Hematopoietic multipotent progenitor cell treated with erythropoietin and hydrocortisone succinate and interleukin-3 and kit ligand, for 6 days (in vitro differentiated cells): Measurements from ENCODE around the gene NR2F1.

Experiments
- DNase-seq: peaks from one replicate; pipeline ENCODE4 v3.0.0-alpha.2; 2015

Gene NR2F1

DNA sequence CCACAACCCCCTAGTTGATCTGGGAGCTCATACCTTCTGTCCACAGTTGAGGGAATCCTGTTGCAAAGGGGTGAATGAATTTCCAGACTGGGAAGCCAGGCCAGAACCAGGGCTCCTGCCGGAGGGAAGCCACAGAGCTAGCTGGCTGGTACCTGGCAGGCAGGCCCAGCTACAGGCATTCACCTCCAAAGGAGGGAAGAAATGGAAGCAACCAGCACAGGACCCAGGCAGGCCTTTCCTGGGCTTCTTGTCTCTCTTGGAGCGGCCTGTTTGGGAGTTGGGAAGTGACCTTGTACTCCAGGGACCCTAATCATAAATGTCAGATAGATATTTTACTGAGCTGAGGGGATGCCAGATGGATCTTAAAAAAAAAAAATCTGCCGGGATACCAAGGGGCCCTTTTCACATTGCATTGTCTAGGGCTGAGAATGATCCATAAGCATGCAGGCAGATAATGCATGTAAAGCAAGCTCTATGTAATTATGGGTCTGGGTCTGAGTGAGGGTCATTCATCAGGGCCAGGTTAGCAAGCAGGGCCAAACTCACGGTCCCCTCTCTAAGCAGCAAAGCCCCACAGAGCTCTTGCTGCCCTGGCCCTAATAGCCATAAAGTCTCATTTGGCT is 8.4 kb downstream of the NR2F1 start:
- DNase-seq: no peak

DNA sequence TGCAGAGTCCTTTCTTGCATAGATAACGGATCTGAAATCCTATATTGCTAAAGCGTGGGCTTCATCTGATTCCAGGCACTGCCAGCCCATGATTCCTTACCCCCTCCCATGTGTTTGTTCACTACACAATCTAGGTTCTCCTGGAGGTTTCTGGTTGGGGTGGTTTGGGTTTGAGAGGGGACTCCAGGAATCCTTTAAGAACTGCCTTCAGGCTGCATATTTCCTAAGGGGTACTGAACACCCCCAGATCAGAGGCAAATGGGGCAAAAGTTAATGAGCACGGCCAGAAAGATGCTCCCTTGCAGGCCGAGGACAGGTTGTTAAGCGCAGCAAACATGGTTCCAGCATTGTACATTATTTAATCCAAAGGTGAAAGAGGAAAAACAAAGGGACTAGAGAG is 9.9 kb downstream of the NR2F1 start:
- DNase-seq: no peak

- no peak for DNase-seq
Observed at GRCh38 chr5:93593476-93594131, 10.6 kb downstream of the NR2F1 start.

DNA sequence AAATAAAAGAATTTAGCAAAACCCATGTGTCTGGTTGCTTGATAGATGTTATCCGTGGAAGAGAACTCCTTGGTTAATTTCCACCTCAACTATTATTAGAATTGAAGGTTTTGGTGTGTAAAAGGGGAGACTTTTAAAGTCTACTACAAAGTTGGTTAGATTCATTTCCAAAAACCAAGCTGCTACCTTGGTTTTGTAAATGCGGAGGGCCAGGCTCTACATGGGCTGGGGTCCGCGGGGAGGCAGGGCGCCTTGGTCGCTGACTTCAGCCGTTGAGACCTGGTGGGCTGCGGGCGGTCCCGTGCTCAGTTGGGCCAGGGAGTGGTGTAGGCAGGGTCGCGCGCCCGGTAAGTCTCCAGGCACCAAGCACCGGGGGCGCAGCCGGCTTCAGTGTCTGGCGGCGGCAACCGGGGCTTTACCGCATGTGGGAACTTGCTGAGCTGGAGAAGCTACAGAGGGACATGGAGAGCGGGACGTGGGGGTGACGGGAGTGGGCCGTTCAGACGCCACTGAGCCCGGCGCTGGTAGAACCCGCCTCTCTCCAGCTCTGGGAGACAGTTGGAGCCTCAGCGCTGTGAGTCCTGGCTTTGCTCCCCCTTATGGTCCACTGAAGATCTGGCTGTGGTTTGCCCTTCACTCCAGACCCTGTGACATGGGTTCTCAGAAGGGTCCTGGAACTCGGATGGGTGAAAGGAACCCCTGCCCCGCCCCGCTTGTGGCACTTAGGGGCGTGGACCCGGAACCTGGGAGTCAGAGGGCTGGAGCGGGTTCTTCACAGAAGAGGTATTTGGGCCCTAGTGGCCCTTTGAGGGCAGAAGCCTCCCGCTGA is 11.8 kb downstream of the NR2F1 start:
- DNase-seq: no peak

DNA sequence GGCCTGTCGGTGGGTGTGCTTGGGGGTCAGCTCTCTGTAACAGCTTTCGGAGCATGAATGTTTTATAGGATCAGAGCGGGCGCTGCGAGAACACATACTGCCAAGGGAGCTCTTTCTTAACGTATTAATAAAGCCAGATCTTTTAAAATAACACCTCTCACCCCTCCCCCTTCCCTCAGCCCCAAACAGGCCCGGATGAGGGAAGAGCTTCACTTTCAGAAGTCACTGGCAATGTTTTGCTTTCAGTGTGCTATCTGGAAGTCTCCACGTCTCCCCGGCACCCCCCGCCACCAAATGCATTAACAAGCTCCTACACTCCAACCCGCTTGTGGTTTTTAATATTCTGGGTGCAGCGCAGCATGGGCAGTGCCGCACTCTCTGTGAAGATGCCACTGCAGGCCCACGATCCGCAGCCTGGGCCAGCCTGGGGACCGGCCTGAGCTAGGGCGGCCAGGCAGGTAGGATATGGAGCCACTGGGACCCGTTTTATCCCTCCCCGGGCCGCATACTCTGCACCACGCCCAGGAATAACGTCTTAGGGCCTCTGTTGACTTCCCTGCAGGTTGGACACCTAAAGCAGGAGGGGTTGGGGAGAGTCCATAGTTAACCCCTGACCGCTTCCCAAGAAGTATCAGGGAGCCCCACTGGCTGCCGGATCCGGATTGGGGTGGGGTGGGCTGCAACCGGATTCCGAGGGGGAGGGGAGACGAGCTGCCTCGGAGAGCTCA is 12.6 kb downstream of the NR2F1 start:
- DNase-seq: no peak

- DNase-seq: no peak
Observed at GRCh38 chr5:93596310-93596675, 13.3 kb downstream of the NR2F1 start.

DNA sequence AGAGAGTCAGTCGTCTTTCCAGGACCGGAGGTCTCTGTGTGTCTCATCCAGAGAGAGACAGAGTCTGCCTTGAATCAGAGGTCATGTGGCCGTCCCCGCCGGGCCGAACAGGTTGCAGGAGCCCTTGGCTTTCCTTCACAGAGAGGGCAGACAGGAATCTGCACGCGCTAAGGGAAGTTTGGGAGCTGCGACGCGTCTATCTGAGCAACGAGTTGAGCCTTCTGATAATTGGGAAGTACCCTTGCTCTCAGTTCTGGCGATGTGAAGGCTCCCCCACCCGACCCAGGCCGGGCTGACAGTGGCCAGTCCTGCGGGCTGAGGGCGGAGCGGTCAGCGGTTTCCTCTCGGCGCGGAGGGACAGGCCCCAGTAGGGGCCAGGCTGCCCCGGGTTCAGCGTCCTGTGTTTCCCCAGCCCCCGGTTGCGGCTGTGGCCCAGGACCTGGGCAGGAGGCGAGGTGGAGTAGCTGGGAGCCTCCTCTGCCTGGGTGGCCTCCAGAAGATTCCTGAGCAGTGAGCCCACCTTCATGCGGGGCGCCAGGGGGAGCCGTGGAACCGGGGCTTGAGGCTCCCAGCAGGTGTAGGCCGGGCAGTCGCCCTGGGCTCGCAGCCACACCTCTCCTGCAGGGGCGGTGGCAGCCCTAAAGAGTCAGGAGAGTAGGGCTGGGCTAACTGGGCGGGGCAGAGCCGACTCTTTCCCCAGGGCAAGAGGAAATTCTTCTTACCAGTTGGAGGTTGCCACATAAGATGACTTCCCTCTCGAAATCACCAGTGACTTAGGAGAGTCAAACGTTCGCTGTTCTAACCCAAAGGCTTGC is 13.9 kb downstream of the NR2F1 start:
- DNase-seq: no peak

- no peak for DNase-seq
Observed at GRCh38 chr5:93598091-93599000, 15.3 kb downstream of the NR2F1 start.

- DNase-seq: no peak
Observed at GRCh38 chr5:93599001-93599379, 16.0 kb downstream of the NR2F1 start.

DNA sequence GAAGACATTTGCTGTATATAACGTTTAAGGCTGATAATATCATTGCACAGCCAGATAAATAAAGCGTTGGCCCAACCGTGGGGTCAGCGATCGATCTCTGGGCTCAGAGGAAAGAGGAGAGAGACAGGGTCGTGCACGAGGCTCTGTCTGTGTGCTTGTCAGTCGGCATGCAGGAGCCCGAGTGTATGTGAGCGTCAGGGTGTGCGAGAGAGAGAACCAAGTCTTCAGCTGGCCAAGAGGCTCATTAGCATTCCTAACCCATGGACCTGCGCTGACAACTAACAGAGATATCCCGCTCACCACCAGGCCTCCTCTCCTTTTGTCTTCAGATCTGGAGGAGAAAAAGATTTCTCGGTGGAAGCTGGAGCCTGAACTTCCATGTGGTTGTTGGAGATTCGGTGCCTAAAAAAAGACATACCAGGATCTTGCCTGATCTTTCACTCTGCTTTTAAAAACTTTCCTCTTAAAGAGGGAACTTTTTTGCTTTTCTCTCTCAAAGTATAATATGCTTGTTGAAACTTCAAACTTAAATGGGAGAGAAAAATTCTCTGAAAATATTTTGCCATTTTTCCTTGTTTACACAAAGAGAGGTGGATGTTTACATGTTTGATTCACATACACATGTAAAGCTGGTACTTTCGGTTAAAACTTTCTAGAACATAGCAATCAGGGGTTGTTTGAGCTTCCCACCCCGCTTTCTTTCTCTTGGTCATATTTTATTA is 16.5 kb downstream of the NR2F1 start:
- no peak for DNase-seq

DNA sequence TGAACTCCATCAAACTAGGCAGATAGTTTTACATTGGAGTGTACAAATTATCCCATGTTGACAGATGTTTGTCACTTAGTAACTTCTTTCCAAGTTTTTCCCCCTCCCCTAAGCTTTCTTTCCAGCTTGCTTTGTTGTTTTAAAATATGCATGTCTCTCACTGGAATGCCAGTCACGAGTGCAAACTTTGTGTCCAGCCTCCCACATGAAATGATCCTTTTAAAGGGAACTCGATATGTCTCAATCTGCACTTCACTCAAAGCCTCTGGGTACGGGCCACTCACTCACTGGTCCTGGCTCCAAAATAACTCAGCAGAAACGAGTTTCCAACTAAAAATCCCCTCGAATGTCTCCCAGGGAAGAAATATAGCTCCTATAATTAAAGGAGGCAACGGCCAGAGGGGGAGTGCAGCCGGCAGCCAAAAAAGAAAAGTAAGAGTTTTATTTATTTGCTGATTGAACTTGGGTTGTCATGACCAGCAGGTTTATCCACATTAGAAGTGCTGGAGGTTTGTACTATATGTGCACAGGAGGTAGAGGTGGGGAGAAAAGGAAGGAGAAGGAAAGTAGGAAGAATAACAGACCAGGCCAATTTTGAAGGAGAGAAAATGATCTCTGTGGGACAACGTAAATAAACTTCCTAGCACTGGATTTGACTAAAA is 17.5 kb downstream of the NR2F1 start:
- no peak for DNase-seq

DNA sequence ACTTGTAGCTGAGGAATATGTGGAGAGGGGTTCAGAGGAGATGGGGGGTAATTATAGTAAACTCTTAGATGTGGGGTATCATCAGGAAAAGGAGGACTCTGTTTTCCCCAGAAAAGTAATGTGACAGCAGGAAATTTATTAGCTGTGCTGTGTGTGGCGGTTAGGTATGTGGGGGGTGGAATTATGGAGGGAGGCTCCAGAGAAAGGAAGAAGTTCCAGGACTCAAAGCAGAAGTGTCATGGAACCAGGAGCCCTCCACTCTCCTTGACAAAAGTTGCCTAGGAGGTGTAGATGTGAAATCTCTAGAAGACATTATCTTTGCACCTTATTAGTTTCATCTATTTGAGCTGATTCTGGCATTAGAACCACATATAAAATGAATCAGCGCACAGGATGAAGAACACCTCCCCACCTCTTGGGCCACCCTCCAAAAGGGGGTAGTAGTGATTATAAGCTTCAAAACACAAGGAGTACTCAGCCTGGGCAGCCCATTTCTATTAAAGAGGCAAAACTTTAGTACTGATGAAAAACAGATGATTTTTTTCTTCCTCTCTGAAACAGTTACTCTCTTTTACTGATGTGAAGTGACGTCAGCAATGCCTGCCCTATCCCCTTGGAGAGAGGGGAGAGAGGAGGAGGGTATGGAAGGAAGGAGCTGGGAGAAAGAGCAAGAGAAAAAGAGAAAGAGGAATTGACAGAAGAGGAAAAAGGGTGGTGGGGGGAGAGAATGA is 18.2 kb downstream of the NR2F1 start:
- DNase-seq: no peak

DNA sequence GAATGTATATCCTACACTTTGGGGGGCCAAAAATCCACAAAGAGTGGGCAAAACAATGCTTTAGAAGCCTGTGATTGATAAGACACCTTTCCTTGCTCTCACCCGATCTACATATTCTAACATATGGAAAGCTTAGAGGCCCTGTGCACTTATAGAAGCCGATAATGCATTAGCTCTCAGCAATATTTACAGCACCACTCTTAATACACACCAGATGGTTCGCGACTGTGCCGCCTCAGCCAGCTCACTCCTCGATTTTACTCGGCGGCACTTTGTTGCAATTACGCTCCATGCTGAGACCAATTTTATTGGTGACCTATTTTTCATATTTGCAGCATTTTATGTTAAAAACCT is 18.8 kb downstream of the NR2F1 start:
- no peak for DNase-seq

DNA sequence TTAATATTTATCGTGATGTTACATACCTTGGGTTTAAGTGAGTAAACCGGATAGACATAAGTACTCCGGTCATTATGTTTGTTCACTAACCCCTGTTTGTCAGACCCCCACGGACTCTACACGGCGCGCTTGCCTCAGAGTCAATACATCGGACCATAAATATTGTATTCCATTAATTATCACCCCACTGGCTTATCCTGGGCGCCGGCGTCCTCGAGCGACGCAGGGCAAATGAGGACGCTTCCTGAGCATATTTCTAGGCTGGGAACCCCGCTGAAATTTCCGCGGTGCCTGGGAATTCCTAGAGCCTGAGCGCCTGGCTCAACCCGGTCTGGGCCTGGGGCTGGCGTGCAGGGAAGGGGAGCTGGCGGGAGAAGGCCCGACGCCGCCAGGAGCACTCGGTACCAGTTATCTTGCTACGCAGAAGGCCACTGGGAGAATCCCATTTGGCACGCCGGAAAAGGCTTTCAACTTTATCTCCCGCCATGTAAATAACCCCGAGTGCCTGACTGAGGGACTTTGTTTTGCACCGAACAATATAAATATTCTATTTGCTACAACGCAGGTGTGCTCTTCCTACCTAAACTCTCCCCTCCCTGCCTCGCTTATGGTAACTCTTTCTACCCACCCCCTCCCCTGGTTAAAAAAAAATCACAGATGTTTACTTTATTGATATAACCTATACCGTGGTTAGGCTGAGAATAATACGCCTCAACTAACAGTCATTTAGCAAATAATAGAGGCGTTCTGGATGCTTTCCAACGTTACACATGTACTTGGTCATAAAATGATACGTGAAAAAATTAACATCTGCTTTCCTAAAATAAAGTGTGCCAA is 19.4 kb downstream of the NR2F1 start:
- DNase-seq: no peak

- no peak for DNase-seq
Observed at GRCh38 chr5:93603078-93603792, 20.2 kb downstream of the NR2F1 start.

DNA sequence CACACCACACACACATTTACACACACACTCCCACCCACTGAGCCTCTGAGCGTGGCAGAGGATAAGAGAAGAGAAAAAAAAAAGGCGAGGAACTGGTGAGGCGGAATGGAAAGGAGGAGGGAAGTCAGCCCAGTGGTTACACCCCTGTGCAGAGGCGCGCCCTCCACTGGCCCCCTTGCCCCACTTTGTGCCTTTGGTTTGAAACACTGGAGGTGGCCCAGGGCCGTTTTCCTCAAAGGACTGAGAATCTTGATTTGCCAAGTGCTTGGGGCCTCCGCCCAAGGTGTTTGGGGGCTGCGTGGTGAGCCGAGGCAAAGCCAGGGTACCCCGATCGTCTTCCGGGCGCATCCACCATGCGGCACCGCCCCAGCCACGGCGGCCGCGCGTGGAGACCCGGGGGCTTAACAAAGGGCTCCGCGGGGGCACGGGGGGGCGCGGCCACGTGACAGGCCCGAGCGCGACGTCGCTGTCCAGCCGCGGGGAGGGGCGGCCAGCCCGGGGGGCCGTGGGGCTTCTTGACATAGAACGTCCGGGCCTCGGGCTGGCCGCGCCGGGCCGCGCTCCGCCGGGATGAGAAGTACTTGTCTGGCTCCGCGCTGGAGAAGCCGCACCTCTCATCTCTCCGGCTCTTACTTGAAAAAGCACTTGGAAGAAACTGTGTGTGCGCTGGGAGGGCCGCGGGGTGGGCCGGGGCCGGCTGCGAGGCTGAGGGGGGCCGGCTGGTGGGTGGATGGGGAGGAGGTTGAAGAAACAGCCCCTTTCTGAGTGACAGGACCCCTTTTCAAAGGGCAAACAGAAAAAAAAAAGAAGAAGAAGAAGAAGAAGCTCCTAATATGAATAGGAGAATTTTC is 21.0 kb downstream of the NR2F1 start:
- DNase-seq: no peak
